Measurements from ENCODE around the gene VTN.
A peak's percentile ranks its signal among the peaks of the same experiment; 100 is the strongest.

The VTN gene

DNA sequence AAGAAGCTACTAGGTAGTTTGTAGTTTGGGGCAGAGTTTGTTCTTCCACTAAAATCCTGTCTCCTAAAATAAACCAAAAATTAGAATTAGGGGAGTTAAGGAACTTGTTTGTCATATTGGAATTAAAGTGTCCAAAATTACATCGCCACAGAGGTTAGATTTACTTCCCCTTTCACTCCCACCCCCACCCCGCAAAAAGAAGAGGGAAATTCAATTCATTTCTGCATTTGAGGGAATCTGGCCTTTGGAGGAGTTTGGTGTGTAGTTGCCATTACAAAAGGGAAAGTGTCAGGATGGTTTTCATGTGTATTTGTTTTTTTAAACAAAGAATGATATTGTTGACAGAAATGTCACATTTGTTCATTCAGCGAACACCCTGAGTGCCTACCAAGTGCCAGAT is 45.3 kb downstream of the VTN start:
- H3K4me3 ChIP-seq (ENCODE audit: low read depth, low read length) = no peak overlapping the region
- TF ChIP-seq, protein P1, sequence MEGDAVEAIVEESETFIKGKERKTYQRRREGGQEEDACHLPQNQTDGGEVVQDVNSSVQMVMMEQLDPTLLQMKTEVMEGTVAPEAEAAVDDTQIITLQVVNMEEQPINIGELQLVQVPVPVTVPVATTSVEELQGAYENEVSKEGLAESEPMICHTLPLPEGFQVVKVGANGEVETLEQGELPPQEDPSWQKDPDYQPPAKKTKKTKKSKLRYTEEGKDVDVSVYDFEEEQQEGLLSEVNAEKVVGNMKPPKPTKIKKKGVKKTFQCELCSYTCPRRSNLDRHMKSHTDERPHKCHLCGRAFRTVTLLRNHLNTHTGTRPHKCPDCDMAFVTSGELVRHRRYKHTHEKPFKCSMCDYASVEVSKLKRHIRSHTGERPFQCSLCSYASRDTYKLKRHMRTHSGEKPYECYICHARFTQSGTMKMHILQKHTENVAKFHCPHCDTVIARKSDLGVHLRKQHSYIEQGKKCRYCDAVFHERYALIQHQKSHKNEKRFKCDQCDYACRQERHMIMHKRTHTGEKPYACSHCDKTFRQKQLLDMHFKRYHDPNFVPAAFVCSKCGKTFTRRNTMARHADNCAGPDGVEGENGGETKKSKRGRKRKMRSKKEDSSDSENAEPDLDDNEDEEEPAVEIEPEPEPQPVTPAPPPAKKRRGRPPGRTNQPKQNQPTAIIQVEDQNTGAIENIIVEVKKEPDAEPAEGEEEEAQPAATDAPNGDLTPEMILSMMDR (IDR thresholded peaks at IDR 0.05; ENCODE audit: low read depth, low read length, missing control alignments) = no peak
- no peak for DNase-seq (ENCODE audit: low read depth)

DNA sequence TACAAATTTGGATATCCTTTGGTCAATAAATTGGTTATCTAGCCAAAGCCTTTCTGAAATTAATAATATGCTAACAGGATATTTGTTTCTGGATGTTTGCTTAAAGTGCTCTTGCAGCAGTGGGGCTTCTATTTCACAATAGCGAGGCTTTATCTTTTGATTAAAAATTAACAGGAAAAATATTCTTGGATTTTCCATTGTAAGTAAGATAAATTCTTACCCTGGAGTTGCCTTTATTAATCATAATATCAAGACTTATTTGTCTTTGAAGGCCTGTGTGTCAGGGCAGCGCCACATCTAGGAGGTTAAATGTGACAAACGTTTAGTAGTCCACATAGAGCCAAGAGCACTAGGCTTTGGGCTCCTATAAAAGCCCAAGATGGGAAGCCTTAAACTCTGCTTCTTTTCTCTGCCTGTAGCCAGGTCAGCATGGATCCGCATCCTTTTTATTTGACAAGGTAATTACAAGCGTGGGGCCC is 45.8 kb downstream of the VTN start:
- TF ChIP-seq, protein P1 (IDR thresholded peaks at IDR 0.05; ENCODE audit: low read depth, low read length, missing control alignments) = no peak
- DNase-seq (ENCODE audit: low read depth) = no peak
- H3K4me3 ChIP-seq (ENCODE audit: low read depth, low read length) = no peak overlapping the region

DNA sequence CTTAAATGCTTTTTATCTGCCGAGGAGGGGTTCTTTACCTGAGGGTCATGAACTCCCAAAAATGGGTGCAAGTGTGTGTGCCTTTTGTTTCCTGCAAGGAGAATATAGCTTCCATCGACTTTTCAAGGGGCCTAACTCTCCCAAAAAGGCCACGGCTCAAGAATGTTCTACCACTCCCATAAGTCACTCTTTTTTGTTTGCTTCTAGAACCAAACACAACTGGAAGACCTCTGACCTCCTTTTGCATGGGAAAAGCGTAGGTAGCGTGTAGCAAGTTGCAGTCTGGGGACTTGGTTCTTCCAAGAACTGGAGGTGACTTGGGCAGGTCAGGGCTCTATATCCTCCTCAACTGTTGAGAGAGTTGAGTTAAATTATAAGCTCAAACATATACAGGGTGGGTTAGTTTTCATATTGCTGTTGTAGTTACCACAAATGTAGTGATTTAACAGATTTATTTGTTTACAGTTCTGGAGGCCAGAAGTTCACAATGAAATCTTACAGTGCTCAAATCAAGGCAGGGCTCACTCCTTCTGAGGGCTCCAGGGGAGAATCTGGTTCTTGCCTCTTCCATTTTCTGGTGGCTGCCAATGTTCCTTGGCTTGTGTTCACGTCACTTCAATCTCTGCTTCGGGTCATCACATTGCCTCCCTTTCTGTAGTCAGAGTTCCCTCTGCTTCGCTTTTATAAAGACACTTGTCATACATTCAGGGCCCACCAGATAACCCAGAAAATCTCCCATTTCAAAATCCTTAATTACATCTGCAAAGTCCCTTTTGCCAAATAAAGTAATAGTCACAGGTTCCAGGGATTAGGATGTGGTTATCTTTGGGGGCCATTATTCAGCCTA is 49.7 kb downstream of the VTN start:
- TF ChIP-seq, protein P1 (IDR thresholded peaks at IDR 0.05; ENCODE audit: low read depth, low read length, missing control alignments) = no peak
- DNase-seq (ENCODE audit: low read depth) = no peak
- H3K4me3 ChIP-seq (ENCODE audit: low read depth, low read length) = peak overlapping the region; percentile 74

DNA sequence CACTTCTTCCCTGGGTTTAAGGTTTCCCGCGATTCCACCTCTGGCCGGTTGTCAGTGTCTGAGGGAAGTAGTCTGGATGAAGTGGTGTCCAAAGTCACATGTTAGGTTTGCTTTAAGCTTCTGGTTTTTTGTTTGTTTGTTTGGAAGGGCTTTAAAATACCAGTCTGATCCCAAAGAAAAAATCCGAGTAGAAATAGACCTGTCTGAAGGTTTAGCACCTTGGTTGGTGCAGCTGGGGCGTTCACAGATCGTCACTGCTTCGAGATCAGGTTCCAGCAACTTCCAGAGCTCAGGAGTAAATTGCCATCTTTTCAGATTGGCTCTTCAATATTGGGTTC is 50.5 kb downstream of the VTN start:
- DNase-seq (ENCODE audit: low read depth) = no peak
- TF ChIP-seq, protein P1 (IDR thresholded peaks at IDR 0.05; ENCODE audit: low read depth, low read length, missing control alignments) = no peak
- H3K4me3 ChIP-seq (ENCODE audit: low read depth, low read length) = peak overlapping the region; percentile 74

DNA sequence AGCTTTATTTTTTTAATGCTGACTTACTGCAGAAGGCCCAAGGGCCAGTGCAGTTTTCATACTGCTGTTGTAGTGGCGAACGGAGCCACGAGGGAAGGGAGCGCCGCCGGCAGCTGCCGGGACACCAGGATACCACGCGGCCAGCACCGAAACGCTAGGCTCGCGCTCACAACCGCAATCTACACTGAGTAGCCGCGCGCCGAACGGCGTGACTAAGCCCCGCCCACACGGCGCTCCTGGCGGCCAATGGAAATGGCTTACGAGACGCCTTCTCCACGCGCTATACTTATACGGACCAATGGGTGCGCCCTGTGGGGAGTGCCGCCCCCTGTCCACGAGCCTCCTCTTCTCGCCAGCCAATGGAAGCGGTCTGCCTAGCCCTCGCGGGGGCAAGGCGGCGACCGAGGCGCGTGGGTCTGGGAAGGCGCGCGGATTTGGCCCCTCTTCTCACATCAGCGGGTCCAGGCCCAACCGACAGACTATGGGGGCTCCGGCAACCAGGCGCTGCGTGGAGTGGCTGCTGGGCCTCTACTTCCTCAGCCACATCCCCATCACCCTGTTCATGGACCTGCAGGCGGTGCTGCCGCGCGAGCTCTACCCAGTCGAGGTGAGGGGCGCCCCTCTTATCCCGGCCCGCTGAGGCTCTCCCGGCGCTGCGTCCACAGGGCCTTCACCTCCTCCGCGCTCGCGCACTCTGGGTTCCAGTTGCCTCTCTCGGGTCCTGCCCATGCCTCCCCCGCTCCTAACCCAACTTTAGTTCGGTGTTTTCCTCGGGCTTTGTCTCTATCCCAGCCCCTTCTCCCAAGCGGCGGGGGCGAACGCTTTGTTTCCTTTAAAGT is 51.1 kb downstream of the VTN start, which contains the start of gene TMEM97:
TMEM97 (plus strand) TSS at position 442 of the 839 bp plus-strand sequence; CDS start at position 482, 40 bp downstream.
- peak; percentile 93 for DNase-seq (ENCODE audit: low read depth)
- TF ChIP-seq, protein P1 (IDR thresholded peaks at IDR 0.05; ENCODE audit: low read depth, low read length, missing control alignments) = no peak
- H3K4me3 ChIP-seq (ENCODE audit: low read depth, low read length) = peak within 1 kb of the TSS; percentile 74

GRCh38 chr17:28317966-28318758 is 51.9 kb downstream of the VTN start:
- no peak for DNase-seq (ENCODE audit: low read depth)
- peak overlapping the region; percentile 74 for H3K4me3 ChIP-seq (ENCODE audit: low read depth, low read length)
- TF ChIP-seq, protein P1 (IDR thresholded peaks at IDR 0.05; ENCODE audit: low read depth, low read length, missing control alignments) = no peak
